HG02623 (cell line): ENCODE results near the gene SMS.

Experiments used
- ATAC-seq: cut with Tn5 transposase; IDR thresholded peaks from one replicate; pipeline ENCODE4 v1.9.1; 2021; ENCODE audit warnings: moderate library complexity; ENCODE audit not compliant: unreplicated experiment

Gene SMS

GRCh38 chrX:22037225-22037624 is 96.7 kb downstream of the SMS start:
- no peak for ATAC-seq

- no peak for ATAC-seq
Measured at GRCh38 chrX:22037911-22038537, 97.5 kb downstream of the SMS start.

GRCh38 chrX:22039541-22039940 is 99.0 kb downstream of the SMS start:
- no peak for ATAC-seq

GRCh38 chrX:22040184-22040583 is 99.7 kb downstream of the SMS start:
- no peak for ATAC-seq

GRCh38 chrX:22041907-22042530 is 101.5 kb downstream of the SMS start:
- ATAC-seq = no peak

- no peak for ATAC-seq
Measured at GRCh38 chrX:22043872-22044271, 103.4 kb downstream of the SMS start.
